GM19193 (cell line): ENCODE results near the gene CAPN7.

Experiments
- POLR2A ChIP-seq: IDR thresholded peaks from 4 replicates; pipeline ENCODE4 v1.6.1; 2011; ENCODE audit not compliant: insufficient read depth, insufficient read length; ENCODE audit errors: extremely low read depth

Gene CAPN7

GRCh38 chr3:15277861-15278500 is 71.9 kb downstream of the CAPN7 start:
- TF ChIP-seq POLR2A = no peak

DNA sequence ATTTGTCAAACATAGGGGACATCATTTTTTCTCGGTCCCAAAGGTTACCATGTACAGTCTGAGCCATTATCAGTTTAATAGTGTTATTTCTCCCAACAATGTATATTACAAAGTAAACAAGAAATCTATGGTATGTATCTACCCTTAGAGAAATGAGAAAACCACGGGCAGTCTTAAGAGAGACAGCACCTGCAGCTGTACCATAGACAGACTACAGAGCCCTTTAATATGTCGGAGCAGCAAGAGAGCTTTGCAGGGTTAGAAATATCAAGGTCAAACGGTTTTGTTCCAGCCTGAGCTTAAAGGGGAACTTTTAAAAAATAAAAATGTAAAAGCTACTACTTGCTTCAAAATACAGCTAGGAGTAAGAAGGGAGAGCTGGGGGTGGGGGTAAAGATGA is 73.2 kb downstream of the CAPN7 start:
- no peak for TF ChIP-seq POLR2A

DNA sequence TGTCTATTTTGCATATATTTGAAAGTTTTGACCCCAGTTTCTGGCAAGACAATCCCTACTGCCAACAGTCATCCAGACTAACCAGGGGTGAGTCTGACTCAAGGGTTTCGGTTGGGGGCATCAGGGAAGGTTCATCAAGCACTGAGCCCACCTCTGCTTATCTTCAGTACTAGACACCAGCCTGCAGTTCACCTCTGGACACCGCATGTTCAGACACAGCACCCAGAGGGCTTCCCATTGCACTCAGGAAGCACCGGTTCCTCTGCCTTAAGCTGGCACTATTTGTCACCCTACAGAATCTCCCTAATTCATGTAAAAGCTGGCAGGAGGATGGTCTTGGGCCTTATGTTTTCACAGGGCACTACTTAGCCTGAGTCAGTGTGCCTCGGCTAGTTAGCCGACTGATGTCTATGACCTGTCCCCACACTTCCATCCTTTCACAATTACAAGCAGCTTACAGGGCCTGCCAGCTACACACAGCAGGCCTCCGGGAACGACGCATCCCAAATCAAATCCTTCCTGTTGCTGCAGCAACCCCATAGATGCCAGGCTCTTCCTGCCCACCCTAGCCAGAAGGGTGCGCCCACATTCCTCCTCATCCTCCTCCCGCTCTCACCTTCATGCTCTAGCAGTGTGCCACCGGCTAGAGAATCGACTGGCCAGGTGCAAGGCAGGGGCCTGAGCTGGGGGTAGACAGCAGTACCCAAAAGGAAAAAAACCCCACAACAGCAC is 73.8 kb downstream of the CAPN7 start:
- TF ChIP-seq POLR2A = no peak

DNA sequence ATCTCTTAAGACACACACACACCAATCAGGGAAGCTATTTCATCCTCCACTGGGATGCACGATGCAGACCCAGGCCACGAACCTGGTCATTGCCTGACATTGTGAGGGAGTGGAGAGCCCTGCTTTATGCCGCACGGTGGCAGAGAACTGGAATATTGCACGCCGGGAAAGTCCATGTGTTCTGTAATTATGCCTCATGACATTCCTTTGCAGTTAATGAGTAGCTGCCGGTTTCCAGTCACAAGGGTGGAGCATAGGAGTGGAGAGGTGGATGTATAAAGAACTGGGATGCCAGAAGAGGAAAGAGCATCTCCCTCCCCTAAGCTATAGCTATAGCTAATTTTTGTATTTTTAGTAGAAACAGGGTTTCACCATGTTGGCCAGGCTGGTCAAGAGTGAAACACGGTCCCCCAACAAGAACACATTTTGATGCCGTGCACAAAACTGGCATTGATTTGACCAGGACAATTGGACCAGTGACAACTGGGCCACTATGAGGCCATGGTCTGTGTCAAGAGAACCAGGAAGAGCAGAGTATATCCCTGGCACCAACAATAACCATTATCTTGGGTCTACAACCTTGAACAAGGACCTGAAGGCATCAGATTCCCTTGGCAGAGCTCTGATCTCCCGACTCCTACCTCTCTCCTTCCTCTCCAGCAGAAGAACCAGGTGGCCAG is 74.9 kb downstream of the CAPN7 start:
- no peak for TF ChIP-seq POLR2A

- TF ChIP-seq POLR2A = no peak
Measured at GRCh38 chr3:15281817-15282216, 75.8 kb downstream of the CAPN7 start.

DNA sequence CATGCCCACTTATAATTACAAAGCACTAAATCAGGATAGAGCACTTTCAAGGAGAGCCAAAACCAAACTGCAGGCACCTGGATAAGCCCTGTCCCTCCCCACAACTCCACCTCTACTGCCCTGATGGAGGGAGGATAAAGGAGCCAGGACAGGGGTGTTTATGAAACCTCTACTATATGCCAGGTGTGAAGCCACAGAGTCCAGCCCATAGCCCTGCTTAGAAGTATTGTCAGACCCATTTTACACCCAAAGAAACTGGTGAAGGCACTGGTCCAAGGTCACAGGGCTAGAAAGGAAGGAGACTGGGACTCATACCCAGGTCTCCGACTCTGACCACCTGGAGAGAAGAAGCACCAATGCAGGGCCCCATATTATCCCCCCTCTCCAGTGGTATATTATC is 77.7 kb downstream of the CAPN7 start:
- no peak for TF ChIP-seq POLR2A

DNA sequence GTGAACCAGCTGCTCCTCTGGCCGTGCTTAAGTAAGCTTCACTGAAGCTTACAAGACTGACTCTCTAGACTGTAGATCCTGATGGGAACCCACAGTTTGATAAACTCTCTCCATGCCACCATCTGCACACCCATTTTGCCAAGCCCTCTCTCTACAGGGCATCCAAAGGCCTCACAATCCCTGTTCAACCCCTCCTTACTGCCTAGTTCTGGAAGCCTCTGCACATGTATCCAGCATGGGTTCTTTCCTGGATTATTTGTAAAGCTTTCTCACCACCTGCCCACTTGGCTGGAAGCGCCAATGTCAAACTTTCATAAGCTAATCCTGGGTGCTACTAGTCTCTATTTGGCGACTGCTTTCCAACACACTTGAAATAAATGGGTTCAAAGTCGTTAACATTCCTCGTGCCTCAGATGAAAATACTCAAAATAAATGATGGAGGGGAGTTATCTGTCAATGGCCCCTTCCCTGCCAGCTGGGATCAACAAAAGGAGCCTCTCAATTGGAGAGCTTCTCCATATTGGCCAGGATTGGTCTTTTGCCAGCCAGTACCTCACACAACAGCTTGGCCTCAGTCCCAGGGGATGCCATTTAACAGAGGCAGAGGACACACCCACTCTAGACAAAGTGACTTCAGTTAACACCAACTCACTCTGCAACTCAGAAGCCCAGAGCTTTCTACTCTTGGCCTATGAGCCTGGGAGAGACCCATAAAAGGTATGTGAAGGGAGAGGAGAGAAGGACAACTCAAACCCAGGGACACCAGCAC is 78.3 kb downstream of the CAPN7 start:
- no peak for TF ChIP-seq POLR2A

GRCh38 chr3:15286022-15286421 is 80.0 kb downstream of the CAPN7 start:
- TF ChIP-seq POLR2A = no peak

DNA sequence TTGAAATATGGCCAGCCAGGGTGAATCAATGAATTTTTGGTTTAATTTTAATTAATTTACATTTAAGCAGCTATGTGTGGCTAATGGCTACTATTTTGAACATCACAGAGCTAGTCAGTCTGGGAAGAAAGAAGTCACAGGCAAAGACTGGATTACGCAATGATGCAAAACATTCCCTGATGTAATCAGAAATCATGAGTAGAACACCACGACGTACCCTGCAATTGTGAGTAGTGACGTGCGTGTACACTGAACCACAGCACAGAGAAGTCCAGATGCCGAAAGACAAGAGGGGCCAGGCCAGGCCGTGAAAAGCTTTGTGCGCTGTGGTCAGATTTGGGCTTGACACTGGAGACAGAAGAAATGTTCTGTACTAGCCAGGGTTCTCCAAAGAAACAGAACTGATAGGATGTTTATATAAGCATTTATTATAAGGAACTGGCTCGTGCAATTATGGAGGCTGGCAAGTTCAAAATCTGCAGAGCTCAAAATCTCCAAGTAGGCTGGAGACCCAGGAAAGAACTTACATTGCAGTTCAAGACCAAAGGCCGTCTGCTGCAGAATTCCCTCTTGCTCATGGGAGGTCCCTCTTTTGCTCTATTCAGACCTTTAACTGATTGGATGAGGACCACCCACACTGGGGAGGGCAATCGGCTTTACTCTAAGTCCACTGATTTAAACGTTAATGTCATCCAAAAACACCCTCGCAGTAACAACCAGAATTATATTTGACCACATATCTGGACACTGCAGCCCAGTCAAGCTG is 81.7 kb downstream of the CAPN7 start:
- TF ChIP-seq POLR2A = no peak

- no peak for TF ChIP-seq POLR2A
Measured at GRCh38 chr3:15288331-15289035, 82.4 kb downstream of the CAPN7 start.

GRCh38 chr3:15289661-15290060 is 83.6 kb downstream of the CAPN7 start:
- TF ChIP-seq POLR2A = no peak

DNA sequence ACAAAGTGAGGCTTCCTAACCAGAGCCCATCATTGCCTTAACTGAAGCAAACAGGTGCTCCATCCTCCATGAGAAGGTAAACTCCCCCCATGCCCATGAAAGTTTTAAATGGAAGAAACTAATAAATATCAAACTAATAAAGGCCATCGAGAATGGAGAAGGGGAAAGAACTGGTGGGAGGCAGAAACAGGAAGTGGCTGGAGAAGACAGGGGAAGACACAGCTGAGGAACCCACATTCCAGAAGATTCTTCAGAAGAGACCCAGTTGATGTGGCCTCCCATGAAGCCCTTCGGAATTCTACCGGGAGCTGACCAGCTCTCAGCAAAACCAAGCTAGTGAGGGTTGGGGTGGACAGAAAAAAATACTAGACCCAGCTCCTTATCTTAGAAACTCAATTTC is 84.7 kb downstream of the CAPN7 start:
- no peak for TF ChIP-seq POLR2A

DNA sequence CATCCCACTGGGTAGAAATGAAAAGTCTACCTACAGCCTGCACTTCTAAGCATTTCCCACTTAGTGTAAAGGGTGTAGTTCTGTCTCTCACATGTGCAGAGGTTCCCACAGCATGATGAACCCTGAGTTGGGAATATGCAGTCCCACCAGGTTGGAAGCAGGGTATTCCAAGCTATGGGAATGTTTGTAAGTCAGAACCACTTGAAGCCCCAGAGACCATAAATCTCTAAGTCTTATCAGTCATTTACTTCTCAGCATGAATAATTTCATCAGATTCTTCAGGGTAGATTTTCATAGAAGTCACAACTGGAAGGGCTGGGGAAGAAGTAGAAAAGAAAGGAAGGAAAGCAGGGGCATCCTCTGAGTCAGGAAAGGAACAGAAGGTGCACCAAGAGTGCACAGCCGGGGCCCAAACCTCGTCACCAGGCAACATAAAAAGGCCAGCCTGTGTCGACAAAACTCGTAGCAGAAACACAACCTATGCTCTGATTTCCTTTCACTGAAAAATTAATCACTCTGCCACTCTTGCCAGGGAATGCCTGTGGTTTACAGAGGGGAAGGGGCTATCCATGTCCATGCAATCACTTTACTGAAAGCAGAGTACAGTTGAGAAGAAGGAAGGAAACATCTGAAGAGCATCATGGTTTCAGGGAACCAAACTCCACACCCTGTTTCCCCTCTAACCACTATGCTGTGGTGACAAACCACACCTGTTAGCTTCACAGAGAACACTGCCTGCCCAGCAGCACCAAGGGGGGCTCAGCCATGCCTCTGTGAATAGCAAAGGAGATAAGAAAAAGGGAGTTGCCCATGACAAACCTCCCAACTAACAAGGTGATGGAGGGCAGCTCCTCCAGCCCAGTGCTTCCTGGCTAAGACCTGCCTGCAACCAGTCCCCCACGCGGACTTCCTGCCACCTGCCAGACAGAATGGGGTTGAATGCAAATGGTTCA is 85.8 kb downstream of the CAPN7 start:
- no peak for TF ChIP-seq POLR2A

DNA sequence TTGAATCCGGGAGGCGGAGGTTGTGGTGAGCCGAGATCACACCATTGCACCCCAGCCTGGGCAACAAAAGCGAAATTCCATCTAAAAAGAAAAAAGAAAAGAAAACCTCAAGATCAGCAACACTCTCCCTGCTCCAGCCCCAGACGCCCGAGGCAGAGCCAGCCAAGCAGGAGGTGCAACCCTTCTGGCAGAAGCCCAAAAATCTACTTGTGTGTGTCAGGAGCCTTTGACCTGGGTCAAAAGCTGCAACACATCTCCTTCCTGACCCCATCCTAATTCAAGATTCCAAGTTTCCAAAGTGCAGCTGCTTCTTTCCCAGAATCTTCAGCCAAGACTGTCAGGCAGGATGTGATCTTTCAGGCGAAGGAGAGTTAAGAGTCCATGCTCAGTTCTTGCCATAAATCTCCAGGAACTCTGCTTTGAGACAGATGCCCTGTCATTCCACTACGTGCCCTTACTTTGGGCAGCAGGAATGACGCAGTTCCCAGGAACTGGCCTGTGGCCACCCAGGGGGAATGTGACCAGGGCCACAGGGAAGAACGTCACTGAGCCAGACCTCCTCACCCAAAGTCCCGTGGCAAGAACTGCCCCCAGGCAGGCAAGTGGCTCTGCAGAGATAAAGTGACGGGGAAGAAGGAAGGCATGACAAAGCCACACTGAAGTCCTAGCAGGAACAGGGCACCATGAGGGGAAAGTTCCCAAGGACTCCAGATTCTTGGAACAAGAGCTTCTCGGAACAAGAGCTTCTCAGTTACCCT is 86.9 kb downstream of the CAPN7 start:
- no peak for TF ChIP-seq POLR2A
